Measurements from ENCODE around the gene ARHGAP24. TPM values are rescaled to one million over a fixed set of nuclear protein-coding genes. Genes with fewer than 3 reads are reported as not detected.
A peak's percentile ranks its signal among the peaks of the same experiment; 100 is the strongest.

ARHGAP24 gene
- total and polyA plus RNA-seq, 2 experiments from 2014 or later, result 5.1 to 8.6 TPM

DNA sequence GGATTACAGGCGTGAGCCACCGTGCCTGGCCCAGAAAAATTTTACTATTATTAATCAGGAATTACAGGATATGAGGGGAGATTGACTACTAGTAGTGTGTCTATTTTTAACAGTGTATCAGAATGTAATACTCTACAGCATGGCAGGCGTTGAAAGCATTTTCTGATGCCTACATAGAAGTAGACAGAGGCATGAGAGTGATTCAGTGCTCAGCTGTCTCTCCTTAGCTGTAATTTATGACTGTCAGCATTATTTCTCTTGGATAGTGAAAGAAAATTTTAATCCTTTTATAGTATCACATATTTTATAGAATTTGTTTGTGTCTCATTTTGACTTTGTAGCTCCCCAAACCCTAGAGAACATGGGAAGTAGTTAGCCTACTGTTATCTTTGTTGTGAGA, 20.7 kb downstream of the ARHGAP24 start:
- Histone ChIP-seq H3K4me3 (no peak overlapping the region), H3K9me3 (ENCODE audit: low read depth) (no peaks in the 10 kb centered on the region), H3K27ac (no peak overlapping the region), H3K27me3 (no peaks in the 10 kb centered on the region), H3K4me1 (ENCODE audit: low read depth) (peaks cover 11% of the 10 kb centered on the region), H3K36me3 (no peaks in the 10 kb centered on the region)
- TF ChIP-seq, protein P1, sequence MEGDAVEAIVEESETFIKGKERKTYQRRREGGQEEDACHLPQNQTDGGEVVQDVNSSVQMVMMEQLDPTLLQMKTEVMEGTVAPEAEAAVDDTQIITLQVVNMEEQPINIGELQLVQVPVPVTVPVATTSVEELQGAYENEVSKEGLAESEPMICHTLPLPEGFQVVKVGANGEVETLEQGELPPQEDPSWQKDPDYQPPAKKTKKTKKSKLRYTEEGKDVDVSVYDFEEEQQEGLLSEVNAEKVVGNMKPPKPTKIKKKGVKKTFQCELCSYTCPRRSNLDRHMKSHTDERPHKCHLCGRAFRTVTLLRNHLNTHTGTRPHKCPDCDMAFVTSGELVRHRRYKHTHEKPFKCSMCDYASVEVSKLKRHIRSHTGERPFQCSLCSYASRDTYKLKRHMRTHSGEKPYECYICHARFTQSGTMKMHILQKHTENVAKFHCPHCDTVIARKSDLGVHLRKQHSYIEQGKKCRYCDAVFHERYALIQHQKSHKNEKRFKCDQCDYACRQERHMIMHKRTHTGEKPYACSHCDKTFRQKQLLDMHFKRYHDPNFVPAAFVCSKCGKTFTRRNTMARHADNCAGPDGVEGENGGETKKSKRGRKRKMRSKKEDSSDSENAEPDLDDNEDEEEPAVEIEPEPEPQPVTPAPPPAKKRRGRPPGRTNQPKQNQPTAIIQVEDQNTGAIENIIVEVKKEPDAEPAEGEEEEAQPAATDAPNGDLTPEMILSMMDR (IDR thresholded peaks at IDR 0.05; ENCODE audit: low read depth, low read length), result no peak
- DNase-seq (ENCODE audit: low read depth in 1 of 2, low spot score in 1 of 2), result peak in 1 of 2 donors; percentile 43

DNA sequence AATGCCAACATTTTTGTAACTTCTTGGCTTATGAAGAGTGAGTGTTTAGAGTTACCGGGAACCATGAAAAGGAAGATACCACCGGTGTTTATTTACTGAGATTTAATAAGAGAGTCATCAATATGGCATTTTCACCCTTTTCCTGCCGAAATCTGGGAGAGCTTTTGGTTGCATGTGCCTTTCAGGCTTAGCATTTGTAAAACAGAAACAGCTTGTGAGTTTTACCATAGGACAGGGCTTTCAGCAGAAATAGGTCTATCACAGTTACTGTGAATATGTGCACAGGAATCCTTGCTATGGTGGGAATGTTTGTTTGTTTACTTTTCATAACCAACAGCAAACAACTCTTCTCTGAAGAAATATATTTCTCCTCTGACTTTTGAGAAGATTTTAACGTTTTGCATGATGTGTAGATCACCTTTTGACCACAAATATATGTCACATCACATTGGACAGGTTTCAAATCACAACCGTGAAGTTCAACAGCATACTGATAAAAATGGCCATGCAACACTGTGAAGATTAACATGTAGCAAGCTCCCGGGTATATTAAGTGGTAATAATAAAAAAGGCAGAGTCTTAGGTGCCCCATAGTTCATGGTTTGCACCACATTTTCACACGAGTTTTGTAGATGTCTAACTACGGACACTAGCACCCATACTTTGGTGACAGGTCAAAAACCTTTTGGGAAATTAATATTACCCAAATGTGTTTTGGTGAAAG, 21.3 kb downstream of the ARHGAP24 start:
- H3K27me3 ChIP-seq, result no peaks in the 10 kb centered on the region
- TF ChIP-seq, protein P1 (IDR thresholded peaks at IDR 0.05; ENCODE audit: low read depth, low read length), result no peak
- H3K4me3 ChIP-seq, result no peak overlapping the region
- peaks cover 11% of the 10 kb centered on the region for H3K4me1 ChIP-seq (ENCODE audit: low read depth)
- DNase-seq (ENCODE audit: low read depth in 1 of 2, low spot score in 1 of 2), result peak in 1 of 2 donors; percentile 62
- no peak overlapping the region for H3K27ac ChIP-seq
- no peaks in the 10 kb centered on the region for H3K36me3 ChIP-seq
- H3K9me3 ChIP-seq (ENCODE audit: low read depth), result no peaks in the 10 kb centered on the region

DNA sequence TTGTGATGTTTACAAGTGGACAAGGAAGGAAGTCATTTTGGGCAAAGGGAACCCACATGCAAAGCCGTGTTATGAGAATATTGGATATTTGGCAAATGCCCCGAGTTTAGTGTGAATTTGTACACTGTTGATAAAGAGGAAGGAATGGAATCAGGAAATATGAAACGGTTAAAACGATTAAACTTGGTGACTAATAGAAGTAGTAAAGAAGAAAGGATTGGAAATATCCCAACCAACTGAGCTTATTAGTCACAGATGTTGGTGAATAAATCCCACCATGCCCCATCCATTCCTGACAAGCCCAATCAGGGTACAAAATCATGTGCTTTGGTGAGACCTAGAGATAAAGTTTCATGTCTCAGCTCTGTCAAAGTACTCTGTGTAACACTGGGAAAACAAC, 22.0 kb downstream of the ARHGAP24 start:
- Histone ChIP-seq H3K4me1 (ENCODE audit: low read depth) (peaks cover 11% of the 10 kb centered on the region), H3K4me3 (no peak overlapping the region), H3K36me3 (no peaks in the 10 kb centered on the region), H3K27ac (no peak overlapping the region), H3K9me3 (ENCODE audit: low read depth) (no peaks in the 10 kb centered on the region), H3K27me3 (no peaks in the 10 kb centered on the region)
- peak in 1 of 2 donors; percentile 68 for DNase-seq (ENCODE audit: low read depth in 1 of 2, low spot score in 1 of 2)
- TF ChIP-seq, protein P1 (IDR thresholded peaks at IDR 0.05; ENCODE audit: low read depth, low read length), result no peak

DNA sequence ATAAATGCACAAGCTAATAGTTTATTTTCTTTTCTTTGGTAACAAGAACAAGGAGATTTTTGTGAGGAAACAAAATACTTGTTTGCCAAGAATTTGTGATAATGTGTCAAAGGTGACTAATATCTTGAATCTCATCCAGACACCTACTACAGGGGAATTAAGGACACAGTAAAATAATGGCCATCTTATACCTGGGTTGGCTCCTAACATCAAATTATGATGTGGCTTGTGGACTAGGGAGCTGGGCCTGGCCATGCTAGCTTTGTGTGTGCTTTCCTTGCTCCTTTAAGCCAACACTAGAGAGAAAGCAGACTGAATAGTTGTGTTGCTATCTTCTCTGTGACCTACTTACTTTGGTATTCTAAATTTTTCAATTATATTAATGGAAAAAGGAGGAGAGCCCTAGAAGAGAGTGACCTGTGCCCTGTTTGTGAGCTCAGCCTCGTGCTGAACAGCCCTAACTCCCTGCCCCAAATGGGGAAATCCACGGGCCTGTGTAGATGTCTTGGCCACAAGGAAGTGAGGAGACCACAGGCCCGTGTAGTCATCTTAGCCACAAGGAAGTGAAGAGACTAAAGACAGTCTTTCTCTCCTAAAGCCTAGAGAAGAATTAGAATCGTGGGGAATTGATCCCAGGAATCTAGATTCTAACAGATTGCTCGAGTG, 23.3 kb downstream of the ARHGAP24 start:
- TF ChIP-seq, protein P1 (IDR thresholded peaks at IDR 0.05; ENCODE audit: low read depth, low read length), result no peak
- H3K27me3 ChIP-seq, result no peaks in the 10 kb centered on the region
- H3K4me1 ChIP-seq (ENCODE audit: low read depth), result peaks cover 11% of the 10 kb centered on the region
- no peak overlapping the region for H3K27ac ChIP-seq
- peak in 1 of 2 donors; percentile 79 for DNase-seq (ENCODE audit: low read depth in 1 of 2, low spot score in 1 of 2)
- no peak overlapping the region for H3K4me3 ChIP-seq
- no peaks in the 10 kb centered on the region for H3K9me3 ChIP-seq (ENCODE audit: low read depth)
- no peaks in the 10 kb centered on the region for H3K36me3 ChIP-seq

DNA sequence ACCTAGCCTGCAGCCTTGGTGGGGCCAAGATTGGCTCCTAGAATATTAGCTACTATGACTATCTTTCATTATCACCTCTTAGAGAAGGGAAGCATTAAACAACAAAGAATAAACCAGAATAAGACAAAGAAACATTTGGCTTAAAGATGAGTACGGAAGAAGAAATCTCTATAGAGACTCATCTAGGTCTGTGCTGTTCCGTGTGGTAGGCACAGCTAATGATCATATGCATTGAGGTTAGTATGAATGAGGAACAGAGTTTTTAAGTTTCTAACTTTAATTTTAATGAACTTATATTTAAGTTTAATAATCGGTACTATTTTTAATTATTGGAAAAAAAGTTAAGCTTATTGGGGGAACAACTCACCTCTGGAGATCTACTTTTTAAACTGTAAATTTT, 24.6 kb downstream of the ARHGAP24 start:
- H3K36me3 ChIP-seq, result no peaks in the 10 kb centered on the region
- DNase-seq (ENCODE audit: low read depth in 1 of 2, low spot score in 1 of 2), result no peak
- no peak overlapping the region for H3K27ac ChIP-seq
- TF ChIP-seq, protein P1 (IDR thresholded peaks at IDR 0.05; ENCODE audit: low read depth, low read length), result no peak
- no peaks in the 10 kb centered on the region for H3K27me3 ChIP-seq
- no peaks in the 10 kb centered on the region for H3K9me3 ChIP-seq (ENCODE audit: low read depth)
- no peak overlapping the region for H3K4me3 ChIP-seq
- peaks cover 11% of the 10 kb centered on the region for H3K4me1 ChIP-seq (ENCODE audit: low read depth)
